ENCODE data around the gene EEA1.

DNA sequence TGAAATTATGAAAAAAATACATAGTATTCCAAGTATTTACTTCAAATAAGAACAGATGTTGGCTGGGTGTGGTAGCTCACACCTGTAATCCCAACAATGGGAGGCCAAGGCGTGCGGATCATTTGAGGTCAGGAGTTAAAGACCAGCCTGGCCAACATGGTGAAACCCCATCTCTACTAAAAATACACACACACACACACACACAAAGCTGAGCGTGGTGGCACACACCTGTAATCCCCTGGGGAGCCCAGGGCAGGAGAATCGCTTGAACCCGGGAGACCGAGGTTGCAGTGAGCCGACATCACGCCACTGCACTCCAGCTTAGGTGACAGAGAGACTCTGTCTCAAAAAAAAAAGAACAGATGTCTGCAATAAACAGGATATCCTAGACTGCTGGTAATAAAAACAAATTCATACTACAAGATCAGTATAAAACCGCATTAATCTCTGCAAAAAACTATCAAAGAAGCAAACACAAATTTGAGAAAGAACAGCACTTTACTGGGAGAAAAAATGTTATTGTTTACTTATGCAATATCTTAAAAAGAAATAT is 23.8 kb downstream of the EEA1 start:
- TF ChIP-seq, protein P1, sequence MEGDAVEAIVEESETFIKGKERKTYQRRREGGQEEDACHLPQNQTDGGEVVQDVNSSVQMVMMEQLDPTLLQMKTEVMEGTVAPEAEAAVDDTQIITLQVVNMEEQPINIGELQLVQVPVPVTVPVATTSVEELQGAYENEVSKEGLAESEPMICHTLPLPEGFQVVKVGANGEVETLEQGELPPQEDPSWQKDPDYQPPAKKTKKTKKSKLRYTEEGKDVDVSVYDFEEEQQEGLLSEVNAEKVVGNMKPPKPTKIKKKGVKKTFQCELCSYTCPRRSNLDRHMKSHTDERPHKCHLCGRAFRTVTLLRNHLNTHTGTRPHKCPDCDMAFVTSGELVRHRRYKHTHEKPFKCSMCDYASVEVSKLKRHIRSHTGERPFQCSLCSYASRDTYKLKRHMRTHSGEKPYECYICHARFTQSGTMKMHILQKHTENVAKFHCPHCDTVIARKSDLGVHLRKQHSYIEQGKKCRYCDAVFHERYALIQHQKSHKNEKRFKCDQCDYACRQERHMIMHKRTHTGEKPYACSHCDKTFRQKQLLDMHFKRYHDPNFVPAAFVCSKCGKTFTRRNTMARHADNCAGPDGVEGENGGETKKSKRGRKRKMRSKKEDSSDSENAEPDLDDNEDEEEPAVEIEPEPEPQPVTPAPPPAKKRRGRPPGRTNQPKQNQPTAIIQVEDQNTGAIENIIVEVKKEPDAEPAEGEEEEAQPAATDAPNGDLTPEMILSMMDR (IDR thresholded peaks at IDR 0.05) = no peak
- TF ChIP-seq POLR2A (IDR thresholded peaks at IDR 0.05) (no peak), POLR2AphosphoS5 (IDR thresholded peaks at IDR 0.05) (no peak), EP300 (IDR thresholded peaks at IDR 0.05; ENCODE audit: low read depth) (no peak)

Measured in transverse colon (tissue), 4 donors.